Testis (tissue), 2 donors: ENCODE measurements around the gene HJV.

Source experiments
- POLR2A ChIP-seq: fragments of 450-650 bp; IDR thresholded peaks from one replicate; pipeline ENCODE4 v1.6.1; 2017; ENCODE audit warnings: antibody characterized with exemption, mild to moderate bottlenecking, moderate library complexity
- TF ChIP-seq, protein P1 (sequence below), 3 experiments: fragments of 450-650 bp in 2 of 3; fragments of 200-600 bp in 1 of 3; sonication (generic) in 1 of 3; IDR thresholded peaks; one replicate each; pipeline ENCODE4 v1.5.1; 2016 to 2019; ENCODE audit warnings: antibody characterized with exemption in 3 of 3, mild to moderate bottlenecking in 2 of 3, moderate library complexity in 1 of 3

DNA sequence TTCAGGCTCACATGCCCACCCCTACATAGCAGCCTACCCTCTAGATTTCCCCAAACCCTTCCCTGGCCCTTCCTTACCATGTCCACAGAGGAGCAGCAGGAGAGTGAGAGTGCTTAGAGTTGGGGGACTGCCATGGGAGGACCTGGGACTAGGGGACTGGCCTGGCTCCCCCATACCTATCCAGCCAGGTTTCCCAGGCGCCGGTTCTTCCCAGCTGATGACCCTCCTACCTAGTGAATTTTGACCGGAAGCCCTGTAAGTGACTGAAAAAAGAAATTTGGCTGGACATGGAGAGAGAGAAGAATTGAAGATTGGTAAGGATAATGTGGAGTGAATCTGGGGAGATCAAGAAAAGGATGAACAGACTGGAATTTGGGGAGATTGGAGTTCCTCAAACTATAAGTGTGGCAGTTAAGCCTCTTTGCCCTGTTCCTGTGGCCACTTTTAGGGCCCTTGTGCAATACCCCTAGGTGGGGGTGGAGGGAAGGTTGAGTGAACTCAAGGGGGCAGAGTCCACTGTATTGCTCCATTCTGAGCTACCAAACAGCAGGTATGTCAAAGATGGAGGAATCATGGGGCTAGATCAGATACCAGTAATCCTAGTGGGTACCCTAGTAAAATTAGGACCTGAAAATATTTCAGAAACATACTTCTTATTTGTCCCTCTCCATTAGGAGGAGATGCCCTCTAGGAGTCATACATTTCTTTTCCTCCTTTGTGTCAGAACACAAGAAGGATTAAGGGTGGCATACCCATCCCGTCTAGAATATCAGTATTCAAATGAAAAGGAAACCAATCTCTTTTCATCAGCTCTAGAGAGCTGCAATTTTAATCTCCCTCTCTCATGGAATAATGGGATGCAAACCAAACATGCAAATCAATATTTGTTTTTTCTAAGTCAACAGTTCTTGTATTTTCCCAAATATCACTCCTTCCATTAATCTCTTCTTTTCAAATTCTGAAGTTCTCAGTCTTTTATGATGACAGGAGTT lies 1.2 kb downstream of the HJV start:
- TF ChIP-seq, protein P1, sequence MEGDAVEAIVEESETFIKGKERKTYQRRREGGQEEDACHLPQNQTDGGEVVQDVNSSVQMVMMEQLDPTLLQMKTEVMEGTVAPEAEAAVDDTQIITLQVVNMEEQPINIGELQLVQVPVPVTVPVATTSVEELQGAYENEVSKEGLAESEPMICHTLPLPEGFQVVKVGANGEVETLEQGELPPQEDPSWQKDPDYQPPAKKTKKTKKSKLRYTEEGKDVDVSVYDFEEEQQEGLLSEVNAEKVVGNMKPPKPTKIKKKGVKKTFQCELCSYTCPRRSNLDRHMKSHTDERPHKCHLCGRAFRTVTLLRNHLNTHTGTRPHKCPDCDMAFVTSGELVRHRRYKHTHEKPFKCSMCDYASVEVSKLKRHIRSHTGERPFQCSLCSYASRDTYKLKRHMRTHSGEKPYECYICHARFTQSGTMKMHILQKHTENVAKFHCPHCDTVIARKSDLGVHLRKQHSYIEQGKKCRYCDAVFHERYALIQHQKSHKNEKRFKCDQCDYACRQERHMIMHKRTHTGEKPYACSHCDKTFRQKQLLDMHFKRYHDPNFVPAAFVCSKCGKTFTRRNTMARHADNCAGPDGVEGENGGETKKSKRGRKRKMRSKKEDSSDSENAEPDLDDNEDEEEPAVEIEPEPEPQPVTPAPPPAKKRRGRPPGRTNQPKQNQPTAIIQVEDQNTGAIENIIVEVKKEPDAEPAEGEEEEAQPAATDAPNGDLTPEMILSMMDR (IDR thresholded peaks at IDR 0.05): no peak
- no peak for TF ChIP-seq POLR2A
